ENCODE data around the gene RAVER1.
"Not testable (repeated sequence)": the region's sequence is repeated elsewhere in the genome, so short reads cannot be mapped to it uniquely, and the experiment has no call there.

RAVER1 gene, protein sequence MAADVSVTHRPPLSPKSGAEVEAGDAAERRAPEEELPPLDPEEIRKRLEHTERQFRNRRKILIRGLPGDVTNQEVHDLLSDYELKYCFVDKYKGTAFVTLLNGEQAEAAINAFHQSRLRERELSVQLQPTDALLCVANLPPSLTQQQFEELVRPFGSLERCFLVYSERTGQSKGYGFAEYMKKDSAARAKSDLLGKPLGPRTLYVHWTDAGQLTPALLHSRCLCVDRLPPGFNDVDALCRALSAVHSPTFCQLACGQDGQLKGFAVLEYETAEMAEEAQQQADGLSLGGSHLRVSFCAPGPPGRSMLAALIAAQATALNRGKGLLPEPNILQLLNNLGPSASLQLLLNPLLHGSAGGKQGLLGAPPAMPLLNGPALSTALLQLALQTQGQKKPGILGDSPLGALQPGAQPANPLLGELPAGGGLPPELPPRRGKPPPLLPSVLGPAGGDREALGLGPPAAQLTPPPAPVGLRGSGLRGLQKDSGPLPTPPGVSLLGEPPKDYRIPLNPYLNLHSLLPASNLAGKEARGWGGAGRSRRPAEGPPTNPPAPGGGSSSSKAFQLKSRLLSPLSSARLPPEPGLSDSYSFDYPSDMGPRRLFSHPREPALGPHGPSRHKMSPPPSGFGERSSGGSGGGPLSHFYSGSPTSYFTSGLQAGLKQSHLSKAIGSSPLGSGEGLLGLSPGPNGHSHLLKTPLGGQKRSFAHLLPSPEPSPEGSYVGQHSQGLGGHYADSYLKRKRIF

DNA sequence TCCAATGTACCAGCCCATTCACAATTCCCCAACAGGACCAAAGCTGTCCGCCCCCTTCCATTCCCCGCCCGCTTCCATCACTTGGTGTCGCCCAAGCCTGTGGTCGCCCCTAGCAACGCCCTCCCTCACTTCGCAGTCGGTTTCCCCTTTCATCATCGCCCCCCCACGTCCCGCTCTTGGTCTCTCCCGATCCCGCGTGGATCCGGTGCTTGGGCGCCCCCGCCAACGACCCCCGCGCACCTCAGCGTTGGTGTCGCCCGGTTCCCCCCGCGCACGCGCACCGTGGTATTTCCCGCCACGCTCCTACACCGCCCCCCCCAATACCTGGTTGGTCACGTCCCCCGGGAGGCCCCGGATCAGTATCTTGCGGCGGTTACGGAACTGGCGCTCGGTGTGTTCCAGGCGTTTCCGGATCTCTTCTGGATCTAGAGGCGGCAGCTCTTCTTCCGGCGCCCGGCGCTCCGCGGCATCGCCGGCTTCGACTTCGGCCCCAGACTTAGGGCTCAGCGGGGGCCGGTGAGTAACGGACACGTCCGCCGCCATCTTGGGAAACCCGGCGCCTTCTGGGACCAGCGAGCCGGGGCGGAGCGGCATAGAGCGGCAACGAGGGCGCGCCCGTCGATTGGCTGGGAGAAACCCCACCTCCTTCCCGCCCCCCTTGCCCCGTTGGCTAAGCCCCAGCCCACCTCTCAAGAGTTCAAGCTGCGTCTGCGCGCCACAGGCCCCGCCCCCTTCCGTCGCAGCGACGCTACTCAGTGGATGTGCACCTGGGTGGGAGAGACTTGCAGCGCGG is at the start of gene RAVER1:
Gene RAVER1, minus strand, starts transcription at position 565 of the 793 bp plus-strand sequence. Its CDS starts 22 bp downstream, at position 543.
- peak; percentile 98 for DNase-seq

DNA sequence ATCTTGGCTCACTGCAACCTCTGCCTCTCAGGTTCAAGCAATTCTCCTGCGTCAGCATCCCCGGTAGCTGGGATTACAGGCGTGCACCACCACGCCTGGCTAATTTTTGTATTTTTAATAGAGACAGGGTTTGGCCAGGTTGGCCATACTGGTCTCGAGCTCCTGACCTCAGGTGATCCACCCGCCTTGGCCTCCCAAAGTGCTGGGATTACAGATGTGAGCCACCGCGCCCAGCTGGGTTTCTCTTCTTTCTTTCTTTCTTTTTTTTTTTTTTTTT is 49.8 kb upstream of the RAVER1 start:
- not testable (repeated sequence) for DNase-seq

DNA sequence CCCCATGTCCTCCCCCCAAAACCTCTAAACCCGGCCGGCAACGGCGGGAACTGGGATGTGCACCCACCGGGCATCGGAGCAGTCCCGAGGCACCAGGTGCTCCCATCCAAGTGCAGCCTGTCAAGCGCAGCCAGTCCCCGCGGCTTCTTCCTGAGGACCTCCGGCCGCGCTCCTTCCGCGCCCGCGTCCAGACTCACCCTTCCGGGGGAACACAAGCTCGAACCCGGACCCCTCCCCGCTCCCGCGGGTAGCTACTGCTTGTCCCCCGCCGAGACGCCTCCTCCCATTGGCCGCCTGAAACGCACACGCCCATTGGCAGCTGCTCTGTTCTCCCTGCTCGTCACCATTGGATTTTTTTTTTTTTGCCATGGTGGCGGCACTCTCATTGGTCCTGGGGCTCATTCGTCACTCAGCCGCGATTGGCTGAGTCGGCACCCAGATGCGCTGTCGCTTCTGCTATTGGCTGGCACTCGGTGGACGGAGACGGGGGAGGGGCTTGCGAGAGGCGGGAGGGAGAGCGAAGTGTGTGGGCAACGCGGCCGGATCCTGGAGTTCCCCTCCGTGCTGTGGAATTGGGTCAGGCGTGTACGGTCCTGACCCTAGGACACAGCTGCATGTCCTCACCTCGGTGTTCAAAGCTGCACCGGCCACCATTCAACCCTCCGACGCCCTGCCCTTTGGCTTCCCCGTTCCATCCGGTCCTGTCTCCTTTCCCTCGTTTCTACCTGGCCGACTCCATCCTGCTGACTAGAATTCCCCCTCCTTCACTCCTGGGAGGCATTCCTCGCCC is 47.2 kb upstream of the RAVER1 start, which contains the start of gene TYK2:
Gene TYK2, minus strand, starts transcription at position 260 of the 790 bp plus-strand sequence. CDS start 2,166 bp downstream, outside the sequence.
- peak; percentile 98 for DNase-seq

DNA sequence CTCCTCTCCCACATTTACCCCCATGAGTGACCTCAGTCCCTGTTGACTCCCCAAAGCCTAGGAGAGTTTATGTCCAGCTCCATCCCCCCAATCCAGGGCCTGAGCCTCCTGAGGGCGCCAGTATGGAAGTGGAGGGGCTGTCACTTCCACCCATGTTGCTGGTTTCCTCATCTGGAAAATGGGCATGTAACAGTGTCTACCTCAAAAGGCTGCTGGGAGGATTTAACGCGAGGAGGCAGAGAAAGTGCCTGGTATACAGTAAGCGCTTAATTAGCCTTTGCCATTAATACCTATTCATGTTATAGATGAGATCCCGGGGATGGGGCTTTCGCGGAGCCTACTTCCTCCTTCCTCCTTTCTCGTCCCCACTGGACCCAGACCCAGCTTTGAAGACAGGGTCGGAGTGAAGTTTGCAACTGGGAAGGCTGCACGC is 46.6 kb upstream of the RAVER1 start:
- DNase-seq = no peak

DNA sequence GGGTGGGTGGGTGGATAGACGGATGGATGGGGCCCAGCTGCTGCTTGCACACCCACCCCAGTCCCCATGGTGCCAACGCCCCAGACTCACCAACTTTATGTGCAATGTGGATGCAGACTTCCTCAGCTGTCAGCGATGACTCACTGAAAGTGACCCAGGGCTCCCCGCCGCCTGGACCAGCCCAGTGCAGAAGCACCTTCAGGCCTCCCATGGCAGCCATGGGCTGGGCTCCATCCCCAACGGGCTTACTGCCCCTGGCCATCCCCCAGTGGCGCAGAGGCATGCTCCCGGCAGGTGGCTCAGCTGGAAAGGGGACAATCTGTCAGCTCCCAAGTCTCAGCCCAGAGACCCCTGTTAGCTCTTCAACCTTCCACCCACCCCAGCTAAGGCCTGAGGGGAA is 44.8 kb upstream of the RAVER1 start:
- no peak for DNase-seq

DNA sequence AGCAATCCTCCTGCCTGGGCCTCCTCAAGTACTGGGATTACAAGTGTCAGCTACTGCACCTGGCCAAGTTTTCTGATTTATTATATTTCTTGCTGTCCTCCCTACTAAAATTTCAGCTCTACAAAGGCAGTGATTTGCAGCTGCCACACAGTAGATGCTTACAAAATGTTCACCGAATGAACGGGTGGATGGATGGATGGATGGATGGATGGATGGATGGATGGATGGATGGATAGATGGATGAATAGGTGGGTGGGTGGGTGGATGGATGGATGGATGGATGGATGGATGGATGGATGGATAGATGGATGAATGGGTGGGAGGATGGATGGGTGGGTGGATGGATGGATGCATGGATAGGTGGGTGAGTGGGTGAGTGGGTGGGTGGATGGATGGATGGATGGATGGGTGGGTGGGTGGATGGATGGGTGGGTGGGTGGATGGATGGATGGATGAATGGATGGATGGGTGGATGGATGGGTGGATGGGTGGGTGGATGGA is 43.9 kb upstream of the RAVER1 start:
- not testable (repeated sequence) for DNase-seq

DNA sequence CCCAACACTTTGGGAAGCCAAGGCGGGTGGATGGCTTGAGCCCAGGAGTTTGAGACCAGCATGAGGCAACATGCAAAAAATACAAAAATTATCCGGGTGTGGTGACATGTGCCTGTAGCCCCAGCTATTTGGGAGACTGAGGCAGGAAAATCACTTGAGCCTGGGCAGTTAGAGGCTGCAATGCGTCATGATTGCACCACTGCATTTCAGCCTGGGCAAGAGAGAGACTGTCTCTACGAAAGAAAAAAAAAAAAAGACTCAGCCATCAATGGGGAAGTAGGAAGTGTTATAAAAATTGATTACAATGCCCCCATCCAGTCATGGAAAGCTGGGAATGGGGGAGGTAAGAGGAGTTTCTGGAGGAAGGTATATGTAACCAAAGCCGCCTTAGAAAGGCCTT is 41.6 kb upstream of the RAVER1 start:
- DNase-seq = no peak

DNA sequence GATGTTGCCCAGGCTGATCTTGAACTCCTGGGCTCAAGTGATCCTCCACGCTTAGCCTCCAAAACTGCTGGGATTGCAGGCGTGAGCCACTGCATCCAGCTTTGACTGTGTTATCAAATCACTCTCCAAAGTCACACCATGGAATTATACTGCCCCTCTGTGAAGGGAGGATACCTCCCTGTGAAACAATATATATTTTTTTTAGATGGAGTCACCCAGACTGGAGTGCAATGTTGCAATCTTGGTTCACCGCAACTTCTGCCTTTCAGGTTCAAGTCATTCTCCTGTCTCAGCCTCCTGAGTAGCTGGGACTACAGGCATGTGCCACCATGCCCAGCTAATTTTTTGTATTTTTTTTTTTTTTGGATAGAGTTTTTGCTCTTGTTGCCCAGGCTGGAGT is 39.4 kb upstream of the RAVER1 start:
- no peak for DNase-seq

DNA sequence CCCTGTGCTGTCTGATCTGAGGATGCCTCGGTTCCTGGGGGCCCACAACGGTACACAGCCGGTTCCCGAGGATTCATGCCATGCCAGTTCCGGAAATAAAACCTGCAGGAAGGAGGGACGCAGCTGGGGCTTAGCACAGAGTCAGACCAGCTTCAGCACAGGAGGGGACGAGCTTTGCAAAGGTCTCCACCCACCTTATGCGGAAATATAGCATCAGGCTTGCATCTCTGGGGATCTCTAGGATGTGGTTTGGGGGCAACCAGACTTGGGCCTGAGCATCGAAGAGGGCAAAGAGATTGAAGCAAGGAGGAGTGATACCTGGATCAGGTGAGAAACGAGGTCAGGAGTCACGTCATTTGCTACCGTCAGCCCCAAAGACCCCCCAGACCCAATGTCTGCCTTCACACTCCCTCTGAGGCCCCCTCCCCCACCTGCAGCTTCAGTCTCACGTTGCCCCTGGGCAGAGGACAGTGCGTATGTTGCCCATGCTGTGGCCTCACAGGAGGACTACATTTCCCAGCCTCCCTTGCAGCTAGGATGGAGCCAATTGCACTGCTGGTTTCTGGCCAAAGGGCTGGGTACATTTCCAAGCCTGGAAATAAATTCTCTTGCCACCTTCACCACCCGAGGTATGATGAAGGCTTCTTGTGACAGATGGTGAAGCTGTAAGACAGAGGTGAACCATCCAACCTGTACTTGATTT is 34.9 kb upstream of the RAVER1 start:
- no peak for DNase-seq

DNA sequence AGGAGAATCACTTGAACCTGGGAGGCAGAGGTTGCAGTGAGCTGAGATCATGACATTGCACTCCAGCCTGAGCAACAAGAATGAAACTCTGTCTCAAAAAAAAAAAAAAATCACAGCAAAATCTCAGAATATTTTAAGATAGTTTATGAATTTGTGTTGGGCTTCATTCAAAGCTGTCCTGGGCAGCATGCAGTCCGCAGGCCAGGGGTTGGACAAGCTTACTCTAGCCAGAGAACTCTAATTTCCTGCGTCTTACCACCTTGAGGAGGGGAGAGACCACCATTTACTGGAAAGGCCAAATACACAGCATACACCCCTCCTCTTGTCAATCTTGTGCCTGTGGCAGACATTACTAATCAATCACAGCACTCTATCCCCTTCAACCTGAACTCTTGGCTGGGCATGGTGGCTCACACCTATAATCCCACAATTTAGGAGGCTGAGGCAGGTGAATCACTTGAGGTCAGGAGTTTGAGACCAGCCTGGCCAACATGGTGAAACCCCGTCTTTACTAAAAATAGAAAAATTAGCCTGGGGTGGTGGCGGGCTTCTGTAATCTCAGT is 33.7 kb upstream of the RAVER1 start:
- DNase-seq = not testable (repeated sequence)

DNA sequence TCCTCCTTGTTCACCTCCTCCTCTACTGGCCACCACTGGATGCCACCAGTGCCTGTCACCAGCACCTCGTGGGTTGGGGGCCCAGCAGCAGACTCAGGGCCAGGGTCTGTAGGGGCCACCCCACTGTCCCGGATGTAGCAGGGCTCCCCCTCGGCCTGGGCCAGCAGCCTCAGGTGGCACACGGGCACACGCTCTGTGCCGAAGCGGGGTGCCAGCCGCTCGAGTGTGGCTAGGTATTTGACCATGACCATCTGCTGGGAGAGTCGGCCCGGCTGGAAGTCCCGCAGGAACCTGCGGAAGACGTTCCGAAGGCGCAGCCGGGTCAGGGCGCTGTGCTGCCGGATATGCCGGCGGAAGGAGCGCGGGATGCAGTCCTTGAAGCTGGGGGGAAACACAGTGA is 32.2 kb upstream of the RAVER1 start:
- DNase-seq = no peak

DNA sequence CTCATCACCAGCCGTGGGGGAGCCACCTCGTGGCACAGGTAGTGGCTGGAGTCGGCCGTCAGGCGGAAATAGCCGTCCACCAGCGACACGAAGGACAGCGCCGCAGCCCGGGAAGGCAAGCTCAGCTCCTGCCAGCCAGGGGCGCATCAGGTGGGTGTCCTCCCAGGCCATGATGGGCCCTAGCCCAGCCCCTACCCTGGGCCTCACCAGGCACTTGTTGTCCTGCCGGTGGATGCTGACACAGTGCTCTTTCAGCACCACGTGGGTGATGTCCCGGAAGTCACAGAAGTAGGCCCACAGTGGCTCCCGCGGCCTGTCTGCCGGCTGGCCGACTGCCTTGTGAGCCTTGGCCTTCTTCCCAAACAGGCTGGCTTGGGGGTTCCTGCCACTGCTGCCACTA is 31.3 kb upstream of the RAVER1 start:
- no peak for DNase-seq

GRCh38 chr19:10363789-10364281 is 30.5 kb upstream of the RAVER1 start:
- no peak for DNase-seq

DNA sequence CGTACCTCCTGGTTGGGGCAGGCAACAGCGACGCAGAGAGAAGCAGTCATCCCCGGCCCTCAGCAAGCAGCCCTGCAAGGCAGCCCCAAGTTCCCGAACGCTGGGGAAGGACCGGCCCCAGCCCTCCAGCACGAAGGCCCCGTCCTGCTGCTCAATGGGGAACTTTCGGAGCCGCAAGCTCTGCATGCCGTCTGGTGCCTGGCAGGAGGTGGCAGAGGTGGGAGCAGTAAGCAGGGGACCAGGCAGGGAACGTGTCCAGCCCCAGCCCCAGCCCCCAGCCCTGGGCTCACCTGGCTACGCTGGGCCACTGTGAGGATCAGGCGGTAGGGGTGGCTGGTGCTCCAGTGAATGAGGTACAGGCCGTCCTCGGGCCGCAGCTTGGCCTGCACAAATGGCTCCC is 28.9 kb upstream of the RAVER1 start:
- no peak for DNase-seq

DNA sequence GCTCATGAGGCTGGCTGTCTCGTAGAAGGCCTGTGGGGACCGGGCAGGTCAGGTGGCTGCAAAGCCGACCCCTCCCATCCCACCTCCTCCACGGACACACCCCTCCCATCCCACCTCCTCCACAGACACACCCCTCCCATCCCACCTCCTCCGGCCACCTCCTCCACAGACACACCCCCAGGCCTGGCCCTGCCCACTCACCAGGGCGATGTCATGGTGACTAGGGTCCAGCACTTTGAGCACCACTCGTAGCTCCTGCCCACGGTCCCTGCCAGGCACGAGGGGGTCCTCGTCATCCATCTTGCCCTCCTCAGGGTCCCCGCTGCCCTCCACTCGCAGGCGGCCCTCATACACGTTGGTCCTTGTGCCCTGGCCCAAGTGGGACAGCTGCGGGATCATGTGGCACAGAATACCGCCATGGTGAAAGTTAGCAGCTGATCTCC is 28.3 kb upstream of the RAVER1 start:
- no peak for DNase-seq

GRCh38 chr19:10356431-10356830 is 23.1 kb upstream of the RAVER1 start:
- no peak for DNase-seq

- peak; percentile 33 for DNase-seq
Measured at GRCh38 chr19:10353793-10354391, 20.6 kb upstream of the RAVER1 start.

- DNase-seq = no peak
Measured at GRCh38 chr19:10352764-10353671, 19.7 kb upstream of the RAVER1 start.

GRCh38 chr19:10346509-10346908 is 13.2 kb upstream of the RAVER1 start:
- DNase-seq = no peak

DNA sequence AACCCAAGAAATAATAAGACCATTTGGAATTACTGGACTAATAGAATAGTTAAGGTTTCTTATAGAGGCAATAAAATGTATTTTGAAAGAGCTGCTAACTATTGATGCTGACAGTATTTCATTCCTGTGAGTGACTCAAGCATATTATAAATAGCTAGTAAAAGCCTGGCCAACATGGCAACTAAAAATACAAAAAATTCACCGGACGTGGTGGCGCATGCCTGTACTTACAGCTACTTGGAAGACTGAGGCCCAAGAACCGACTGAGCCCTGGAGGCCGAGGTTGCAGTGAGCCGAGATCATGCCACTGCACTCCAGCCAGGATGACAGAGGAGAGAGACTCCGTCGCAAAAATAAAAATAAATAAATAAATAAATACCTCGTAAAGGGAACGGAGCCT is 11.5 kb upstream of the RAVER1 start:
- no peak for DNase-seq

All from CD4-positive, alpha-beta T cell treated with Interleukin-12 subunit alpha and Interleukin-12 subunit beta, for 1 hour (primary cell).